SK-N-SH treated with all-trans-retinoic acid at 6 μM for 48 hours (cell line): Measurements from ENCODE around the gene GTF3C4.

Experiments used
- ATAC-seq: fragments of 200-7000 bp; cut with Tn5 transposase; 3 replicates; pipeline ENCODE4 v1.9.1; 2020; ENCODE audit warnings: mild to moderate bottlenecking, moderate library complexity
- ARNTL ChIP-seq: fragments of 450-650 bp; formaldehyde crosslinking; IDR thresholded peaks from 2 replicates; pipeline ENCODE4 v1.5.0; 2020; ENCODE audit warnings: low read depth, mild to moderate bottlenecking, moderate library complexity, borderline replicate concordance
- BACH2 ChIP-seq: fragments of 250-450 bp; sonication (Bioruptor Pico); IDR thresholded peaks from 2 replicates; pipeline ENCODE4 v1.9.0; 2021; ENCODE audit warnings: mild to moderate bottlenecking, borderline replicate concordance
- CSDC2 ChIP-seq: fragments of 250-450 bp; sonication (Bioruptor Pico); IDR thresholded peaks from 2 replicates; pipeline ENCODE4 v1.5.0; 2020; ENCODE audit warnings: mild to moderate bottlenecking, moderate library complexity
- CSRNP3 ChIP-seq: fragments of 250-450 bp; sonication (Bioruptor Pico); IDR thresholded peaks from 2 replicates; pipeline ENCODE4 v1.5.1; 2021; ENCODE audit warnings: mild to moderate bottlenecking, moderate library complexity
- GLIS3 ChIP-seq: fragments of 250-450 bp; sonication (Bioruptor Pico); IDR thresholded peaks from 2 replicates; pipeline ENCODE4 v1.5.0; 2020; ENCODE audit warnings: mild to moderate bottlenecking, moderate library complexity
- ISL1 ChIP-seq: fragments of 250-450 bp; sonication (Bioruptor Pico); IDR thresholded peaks from 2 replicates; pipeline ENCODE4 v2.1.2; 2022; ENCODE audit warnings: mild to moderate bottlenecking, moderate library complexity
- OSR1 ChIP-seq: fragments of 250-450 bp; sonication (Bioruptor Pico); IDR thresholded peaks from 2 replicates; pipeline ENCODE4 v1.8.0; 2022; ENCODE audit warnings: moderate library complexity, mild to moderate bottlenecking, inconsistent platforms
- PATZ1 ChIP-seq: fragments of 250-450 bp; sonication (Bioruptor Pico); IDR thresholded peaks from 2 replicates; pipeline ENCODE4 v1.8.0; 2020; ENCODE audit warnings: mild to moderate bottlenecking, moderate library complexity, borderline replicate concordance
- POU6F1 ChIP-seq: fragments of 250-450 bp; sonication (Bioruptor Pico); IDR thresholded peaks from 2 replicates; pipeline ENCODE4 v1.8.0; 2021; ENCODE audit warnings: low read depth, mild to moderate bottlenecking, moderate library complexity, borderline replicate concordance
- SNAI2 ChIP-seq: fragments of 250-450 bp; sonication (Bioruptor Pico); IDR thresholded peaks from 2 replicates; pipeline ENCODE4 v1.5.0; 2020; ENCODE audit warnings: mild to moderate bottlenecking, moderate library complexity
- TCF4 ChIP-seq: fragments of 250-450 bp; sonication (Bioruptor Pico); IDR thresholded peaks from 2 replicates; pipeline ENCODE4 v1.8.0; 2021; ENCODE audit warnings: mild to moderate bottlenecking, moderate library complexity, borderline replicate concordance
- TOX ChIP-seq: fragments of 250-450 bp; sonication (Bioruptor Pico); IDR thresholded peaks from 2 replicates; pipeline ENCODE4 v1.8.0; 2021; ENCODE audit warnings: mild to moderate bottlenecking, moderate library complexity, borderline replicate concordance
- ZC3H10 ChIP-seq: fragments of 250-450 bp; sonication (Bioruptor Pico); IDR thresholded peaks from 2 replicates; pipeline ENCODE4 v1.5.1; 2021; ENCODE audit warnings: mild to moderate bottlenecking, moderate library complexity
- ZFP3 ChIP-seq: fragments of 250-450 bp; sonication (Bioruptor Pico); IDR thresholded peaks from 2 replicates; pipeline ENCODE4 v1.5.0; 2020; ENCODE audit warnings: mild to moderate bottlenecking, moderate library complexity
- ZFP30 ChIP-seq: fragments of 450-650 bp; formaldehyde crosslinking; IDR thresholded peaks from 2 replicates; pipeline ENCODE4 v1.5.0; 2022; ENCODE audit warnings: mild to moderate bottlenecking, moderate library complexity
- ZNF565 ChIP-seq: fragments of 450-650 bp; formaldehyde crosslinking; conservative IDR thresholded peaks from 2 replicates; pipeline ENCODE4 v1.5.0; 2020; ENCODE audit warnings: low read depth, mild to moderate bottlenecking, moderate library complexity
- ZNF8 ChIP-seq: fragments of 450-650 bp; formaldehyde crosslinking; IDR thresholded peaks from 2 replicates; pipeline ENCODE4 v1.5.0; 2020; ENCODE audit warnings: mild to moderate bottlenecking, moderate library complexity

Gene GTF3C4

GRCh38 chr9:132671620-132672412 is 1.6 kb downstream of the GTF3C4 start (continued):
- TF ChIP-seq CSRNP3 (no peak), TOX (CRISPR knock-in tag) (no peak)

- TF ChIP-seq ZFP30 (CRISPR knock-in tag) (no peak), SNAI2 (CRISPR knock-in tag) (no peak), GLIS3 (CRISPR knock-in tag) (no peak), POU6F1 (no peak), ISL1 (CRISPR knock-in tag) (no peak), TOX (CRISPR knock-in tag) (no peak), ZC3H10 (CRISPR knock-in tag) (no peak), BACH2 (CRISPR knock-in tag) (no peak), CSRNP3 (no peak)
These were observed 2.1 kb downstream of the GTF3C4 start for GRCh38 chr9:132672413-132672690.

GRCh38 chr9:132673355-132673754 is 3.1 kb downstream of the GTF3C4 start:
- TF ChIP-seq POU6F1: no peak
- TF ChIP-seq PATZ1 (CRISPR knock-in tag): no peak
- no peak for TF ChIP-seq CSRNP3
- no peak for TF ChIP-seq OSR1 (CRISPR knock-in tag)
- no peak for TF ChIP-seq CSDC2 (CRISPR knock-in tag)
- TF ChIP-seq TCF4 (CRISPR knock-in tag): no peak
- no peak for TF ChIP-seq ZFP3 (CRISPR knock-in tag)
- no peak for TF ChIP-seq BACH2 (CRISPR knock-in tag)
- TF ChIP-seq SNAI2 (CRISPR knock-in tag): no peak
- no peak for TF ChIP-seq ZNF565
- TF ChIP-seq ARNTL (CRISPR knock-in tag): no peak
- ATAC-seq: no peak

More at GRCh38 chr9:132672413-132672690, 2.1 kb downstream of the GTF3C4 start:
- ATAC-seq: no peak

- no peak for ATAC-seq
- TF ChIP-seq ZFP3 (CRISPR knock-in tag) (no peak), ARNTL (CRISPR knock-in tag) (no peak), ZNF8 (CRISPR knock-in tag) (no peak), ZNF565 (no peak), POU6F1 (no peak), ZC3H10 (CRISPR knock-in tag) (no peak), PATZ1 (CRISPR knock-in tag) (no peak), ZFP30 (CRISPR knock-in tag) (no peak)
These were observed 4.2 kb downstream of the GTF3C4 start for GRCh38 chr9:132674485-132674884.
